ENCODE results near the gene KCNG4. TPM values are rescaled to one million over a fixed set of nuclear protein-coding genes. Genes with fewer than 3 reads are reported as not detected.

The KCNG4 gene
- total RNA-seq, 4 donors from 2014 or later = not detected

DNA sequence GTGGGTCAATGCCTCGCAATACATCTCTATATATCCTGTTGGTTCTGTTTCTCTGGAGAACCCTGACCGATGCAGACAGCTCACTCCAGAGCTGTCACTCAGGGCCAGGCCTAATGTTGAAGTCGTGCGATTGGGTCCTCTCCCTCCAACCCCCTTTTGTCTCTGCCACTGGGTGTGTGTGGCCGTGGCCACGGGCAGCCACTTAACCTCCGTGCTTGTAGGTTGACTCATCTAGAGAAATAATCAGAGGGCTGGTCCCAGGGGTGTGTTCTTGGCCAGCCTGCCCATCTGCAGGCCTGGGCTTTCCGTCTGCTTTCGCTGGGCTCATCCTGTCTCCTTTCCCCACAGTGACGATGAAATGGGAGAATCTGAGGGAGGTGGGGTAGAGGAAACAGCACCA is 41.4 kb downstream of the KCNG4 start:
- intact Hi-C loops (cut with DNase I; ENCODE audit: low total_unique reads) = no loop called here
- Histone ChIP-seq H3K4me1 (no peaks in the 10 kb centered on the region), H3K9me3 (no peaks in the 10 kb centered on the region), H3K36me3 (no peaks in the 10 kb centered on the region), H3K4me3 (no peak overlapping the region), H3K27ac (no peak overlapping the region), H3K27me3 (no peaks in the 10 kb centered on the region)
- TF ChIP-seq, protein P1, sequence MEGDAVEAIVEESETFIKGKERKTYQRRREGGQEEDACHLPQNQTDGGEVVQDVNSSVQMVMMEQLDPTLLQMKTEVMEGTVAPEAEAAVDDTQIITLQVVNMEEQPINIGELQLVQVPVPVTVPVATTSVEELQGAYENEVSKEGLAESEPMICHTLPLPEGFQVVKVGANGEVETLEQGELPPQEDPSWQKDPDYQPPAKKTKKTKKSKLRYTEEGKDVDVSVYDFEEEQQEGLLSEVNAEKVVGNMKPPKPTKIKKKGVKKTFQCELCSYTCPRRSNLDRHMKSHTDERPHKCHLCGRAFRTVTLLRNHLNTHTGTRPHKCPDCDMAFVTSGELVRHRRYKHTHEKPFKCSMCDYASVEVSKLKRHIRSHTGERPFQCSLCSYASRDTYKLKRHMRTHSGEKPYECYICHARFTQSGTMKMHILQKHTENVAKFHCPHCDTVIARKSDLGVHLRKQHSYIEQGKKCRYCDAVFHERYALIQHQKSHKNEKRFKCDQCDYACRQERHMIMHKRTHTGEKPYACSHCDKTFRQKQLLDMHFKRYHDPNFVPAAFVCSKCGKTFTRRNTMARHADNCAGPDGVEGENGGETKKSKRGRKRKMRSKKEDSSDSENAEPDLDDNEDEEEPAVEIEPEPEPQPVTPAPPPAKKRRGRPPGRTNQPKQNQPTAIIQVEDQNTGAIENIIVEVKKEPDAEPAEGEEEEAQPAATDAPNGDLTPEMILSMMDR (IDR thresholded peaks at IDR 0.05) = no peak
- TF ChIP-seq POLR2A (IDR thresholded peaks at IDR 0.05) = no peak
- DNase-seq = no peak

DNA sequence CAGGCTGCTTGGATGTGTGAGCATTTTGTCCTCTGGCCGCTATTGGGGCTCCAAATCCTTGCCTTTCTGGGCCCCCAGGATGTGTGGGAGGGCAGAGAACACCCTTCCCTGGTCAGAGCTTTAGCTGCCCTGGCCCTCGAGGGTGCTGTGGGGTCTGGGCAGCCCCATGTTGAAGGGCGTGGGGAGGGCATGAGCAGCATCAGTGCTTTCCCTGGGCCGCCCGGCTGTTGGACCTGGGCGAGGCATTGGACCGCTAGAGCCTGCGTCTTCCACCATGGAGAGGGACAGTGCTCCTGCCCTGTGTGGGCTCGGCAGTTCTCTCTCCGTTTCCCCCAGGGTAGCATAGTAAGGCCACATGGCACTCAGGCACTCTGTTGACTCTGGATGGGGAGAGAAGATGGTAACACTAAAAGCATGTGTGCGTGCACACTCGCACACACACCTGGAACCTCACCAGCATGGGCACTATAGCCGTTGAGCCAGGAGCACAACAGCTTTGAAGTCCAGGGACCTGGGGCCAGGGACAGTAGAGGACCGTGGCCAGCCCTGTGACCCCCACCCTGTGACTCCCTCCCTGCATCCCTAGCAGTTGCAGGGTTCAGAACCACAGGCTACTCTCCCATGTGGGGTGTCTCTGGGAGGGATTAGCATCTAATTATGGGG is 42.2 kb downstream of the KCNG4 start:
- H3K27me3 ChIP-seq = no peaks in the 10 kb centered on the region
- no peaks in the 10 kb centered on the region for H3K9me3 ChIP-seq
- no peak for TF ChIP-seq POLR2A (IDR thresholded peaks at IDR 0.05)
- TF ChIP-seq, protein P1 (IDR thresholded peaks at IDR 0.05) = no peak
- DNase-seq = no peak
- H3K36me3 ChIP-seq = no peaks in the 10 kb centered on the region
- H3K4me1 ChIP-seq = no peaks in the 10 kb centered on the region
- H3K27ac ChIP-seq = no peak overlapping the region
- H3K4me3 ChIP-seq = no peak overlapping the region
- intact Hi-C loops (cut with DNase I; ENCODE audit: low total_unique reads) = no loop called here

DNA sequence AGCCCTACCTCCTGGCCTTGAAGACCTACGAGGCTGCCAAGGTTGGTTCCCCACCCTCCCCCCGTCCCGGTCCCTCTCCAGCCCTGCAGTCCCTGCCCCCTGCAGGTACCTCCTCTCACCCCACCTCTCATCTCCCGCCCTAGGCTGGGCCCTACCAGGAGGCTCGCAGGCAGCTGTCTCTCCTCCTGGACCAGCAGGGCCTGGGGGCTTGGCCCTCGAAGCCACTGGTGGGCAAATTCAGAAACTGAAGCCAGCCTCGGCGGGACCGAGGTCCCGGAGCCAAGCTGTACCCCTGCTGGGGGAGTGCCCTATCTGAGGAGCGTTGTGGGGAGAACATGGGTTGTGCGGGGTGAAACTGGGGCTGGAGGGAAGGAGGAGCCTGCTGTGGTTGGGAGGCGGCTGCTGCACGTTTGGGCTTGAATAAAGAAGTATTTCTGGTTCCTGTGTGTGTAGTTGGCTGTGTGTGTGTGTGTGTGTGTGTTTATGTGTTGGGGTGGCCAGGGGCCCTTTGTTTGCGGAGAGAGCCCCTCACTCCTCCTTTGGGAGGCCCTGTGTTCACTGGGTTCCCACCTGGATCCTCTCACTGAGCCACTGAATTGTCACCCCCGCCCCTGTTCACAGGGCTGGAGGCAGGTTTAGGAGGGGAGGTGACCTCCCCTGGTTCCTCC is 43.0 kb downstream of the KCNG4 start:
- DNase-seq = no peak
- no peaks in the 10 kb centered on the region for H3K4me1 ChIP-seq
- no peaks in the 10 kb centered on the region for H3K9me3 ChIP-seq
- no peak overlapping the region for H3K27ac ChIP-seq
- intact Hi-C loops (cut with DNase I; ENCODE audit: low total_unique reads) = no loop called here
- no peaks in the 10 kb centered on the region for H3K27me3 ChIP-seq
- H3K36me3 ChIP-seq = no peaks in the 10 kb centered on the region
- H3K4me3 ChIP-seq = no peak overlapping the region
- no peak for TF ChIP-seq POLR2A (IDR thresholded peaks at IDR 0.05)
- TF ChIP-seq, protein P1 (IDR thresholded peaks at IDR 0.05) = no peak

DNA sequence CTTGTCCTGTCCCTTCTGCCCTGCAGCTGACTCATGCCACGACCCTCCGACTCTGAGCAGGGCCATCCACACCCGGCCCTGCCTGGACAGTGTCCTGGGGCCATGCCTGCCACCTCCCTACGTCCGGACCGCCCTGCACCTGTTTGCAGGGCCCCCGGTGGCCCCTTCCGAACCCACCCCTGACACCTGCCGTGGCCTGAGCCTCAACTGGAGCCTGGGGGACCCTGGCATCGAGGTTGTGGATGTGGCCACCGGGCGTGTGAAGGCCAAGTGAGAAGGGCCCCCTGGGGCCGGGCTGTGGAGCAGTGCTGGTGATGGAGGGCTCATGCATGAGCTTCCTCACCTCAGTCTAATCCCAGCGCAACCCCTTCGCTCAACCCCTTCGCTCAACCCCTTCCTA is 43.7 kb downstream of the KCNG4 start:
- no peak for DNase-seq
- intact Hi-C loops (cut with DNase I; ENCODE audit: low total_unique reads) = no loop called here
- H3K27me3 ChIP-seq = no peaks in the 10 kb centered on the region
- H3K9me3 ChIP-seq = no peaks in the 10 kb centered on the region
- no peak overlapping the region for H3K27ac ChIP-seq
- no peaks in the 10 kb centered on the region for H3K36me3 ChIP-seq
- no peak overlapping the region for H3K4me3 ChIP-seq
- no peaks in the 10 kb centered on the region for H3K4me1 ChIP-seq
- TF ChIP-seq, protein P1 (IDR thresholded peaks at IDR 0.05) = no peak
- TF ChIP-seq POLR2A (IDR thresholded peaks at IDR 0.05) = no peak
